Smooth muscle cell of the brain vasculature (primary cell): Measurements from ENCODE around the gene SLC11A1.

Experiments used
- DNase-seq: peaks from one replicate; pipeline ENCODE4 v3.0.0-alpha.2; 2012; ENCODE audit warnings: low read depth, low spot score

SLC11A1 gene

DNA sequence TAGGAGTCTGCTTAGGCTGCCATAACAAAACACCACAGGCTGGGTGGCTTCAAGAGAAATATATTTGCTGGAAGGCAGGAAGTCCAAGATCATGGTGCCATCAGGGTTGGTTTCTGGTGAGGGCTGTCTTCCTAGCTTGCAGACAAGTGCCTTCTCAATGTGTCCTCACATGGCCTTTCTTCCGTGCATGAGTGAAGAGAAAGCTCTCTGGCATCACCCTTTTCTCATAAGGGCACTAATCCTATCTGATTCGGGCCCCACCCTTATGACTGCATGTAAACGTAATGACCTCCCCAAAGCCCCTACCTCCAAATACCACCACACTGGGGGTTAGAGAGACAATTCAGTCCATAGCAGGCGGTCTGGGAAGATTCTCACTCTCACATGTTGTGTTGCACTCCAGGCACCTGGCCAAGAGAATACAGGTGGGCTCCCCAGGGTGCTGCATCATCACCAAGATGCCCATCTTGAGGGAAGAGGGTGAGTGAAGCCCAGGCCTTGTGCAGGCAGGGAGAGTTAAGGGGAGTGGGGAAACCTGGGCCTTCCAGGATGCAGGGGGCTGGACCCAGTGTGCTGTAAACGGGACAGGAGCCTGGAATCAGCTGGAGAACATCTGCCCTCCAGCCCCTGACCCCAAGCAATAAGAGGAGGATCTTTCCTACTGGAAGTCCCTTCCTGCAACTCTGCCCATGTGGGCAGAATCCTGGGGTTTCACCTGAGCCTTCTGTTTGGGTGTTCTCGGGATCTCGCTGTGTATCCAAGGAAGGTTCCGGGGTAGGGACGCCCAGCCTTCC lies 15.3 kb upstream of the SLC11A1 start:
- no peak for DNase-seq

DNA sequence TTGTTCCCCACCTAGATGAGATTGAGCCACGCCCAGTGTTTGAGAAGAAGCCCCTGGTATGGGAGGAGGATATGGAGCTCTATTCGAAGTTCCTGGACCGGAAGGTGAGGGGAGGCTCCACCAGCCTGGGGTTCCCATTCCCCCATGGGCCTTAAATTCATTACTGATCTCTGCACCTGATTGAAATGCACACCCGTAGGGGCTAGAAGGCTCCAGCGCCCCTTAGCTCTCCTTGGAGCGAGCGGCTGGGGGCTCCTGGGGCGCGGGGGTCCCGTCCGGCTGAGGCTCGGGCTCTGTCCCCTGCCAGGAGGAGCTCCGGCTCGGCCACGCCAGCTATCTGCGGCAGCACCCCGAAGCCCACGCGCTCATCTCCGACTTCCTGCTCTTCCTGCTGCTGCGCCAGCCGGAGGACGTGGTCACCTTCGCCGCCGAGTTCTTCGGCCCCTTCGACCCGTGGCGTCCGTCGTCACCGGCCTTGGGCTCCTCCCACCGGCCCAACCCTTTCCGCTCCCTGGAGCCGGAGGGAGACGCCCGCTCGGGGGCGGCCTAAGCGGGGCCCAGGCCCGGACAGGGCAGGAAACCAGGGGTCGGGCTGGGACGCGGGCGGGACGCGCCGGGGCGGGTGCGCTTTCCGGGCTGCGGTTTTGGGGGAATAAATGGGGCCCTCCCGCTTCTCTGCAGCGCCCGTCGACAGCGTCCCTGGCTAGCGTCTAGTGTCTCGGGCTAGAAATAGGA lies 14.5 kb upstream of the SLC11A1 start:
- no peak for DNase-seq

DNA sequence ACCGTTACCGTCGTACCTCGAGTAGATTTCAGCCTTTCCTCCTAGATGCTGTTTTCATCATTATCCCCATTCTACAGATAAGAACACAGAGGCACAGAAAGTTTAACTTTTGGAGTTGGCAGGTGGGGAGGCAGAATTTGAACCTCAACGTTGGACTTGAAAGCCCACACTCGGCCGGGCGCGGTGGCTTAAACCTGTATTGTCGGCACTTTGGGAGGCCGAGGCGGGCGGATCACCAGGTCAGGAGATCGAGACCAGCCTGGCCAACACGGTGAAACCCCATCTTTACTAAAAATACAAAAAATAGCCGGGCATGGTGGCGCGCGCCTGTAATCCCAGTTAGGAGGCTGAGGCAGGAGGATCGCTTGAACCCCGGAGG lies 13.9 kb upstream of the SLC11A1 start:
- no peak for DNase-seq

DNA sequence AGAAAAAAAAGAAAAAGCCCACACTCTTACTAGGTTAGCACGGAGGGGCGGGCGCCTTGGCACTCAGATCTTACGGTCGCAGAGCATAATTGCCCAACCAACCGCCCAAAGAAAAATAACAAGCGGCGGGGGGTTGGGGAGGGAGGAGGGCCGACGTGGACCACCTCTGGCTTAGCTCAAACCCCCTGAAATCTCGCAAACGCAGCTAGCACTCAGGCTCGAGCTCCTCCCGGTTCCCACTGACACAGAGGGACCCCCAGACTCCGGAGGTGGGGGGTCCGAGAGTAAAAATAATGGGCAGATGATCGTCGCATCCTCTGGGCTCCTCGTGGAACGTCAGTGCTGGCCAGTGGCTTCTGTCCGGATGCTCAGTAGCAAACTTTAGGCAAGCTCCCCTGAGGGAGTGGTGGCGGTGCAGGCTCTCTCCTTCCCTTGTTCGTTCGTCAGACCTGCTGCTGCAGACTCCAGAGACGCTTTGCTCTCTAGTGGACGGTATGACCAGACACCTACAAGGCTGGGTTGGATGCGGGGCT lies 13.4 kb upstream of the SLC11A1 start:
- DNase-seq = no peak

DNA sequence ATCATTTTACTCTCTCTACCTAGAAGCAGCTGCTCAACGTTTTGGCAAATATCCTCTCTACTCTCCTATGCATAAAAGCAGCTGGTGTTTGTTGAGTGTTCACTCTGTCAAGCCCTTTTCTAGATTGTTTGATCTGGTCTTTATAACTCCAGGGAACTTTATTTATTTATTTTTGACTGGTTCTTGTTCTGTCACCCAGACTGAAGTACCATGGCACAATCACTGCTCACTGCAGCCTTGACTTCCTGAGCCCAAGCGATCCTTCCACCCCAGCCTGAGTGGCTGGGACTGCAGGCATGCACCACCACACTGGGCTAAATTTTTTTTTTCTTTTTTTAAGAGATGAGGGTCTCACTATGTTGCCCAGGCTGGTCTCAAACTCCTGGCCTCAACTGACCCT lies 12.7 kb upstream of the SLC11A1 start:
- no peak for DNase-seq

DNA sequence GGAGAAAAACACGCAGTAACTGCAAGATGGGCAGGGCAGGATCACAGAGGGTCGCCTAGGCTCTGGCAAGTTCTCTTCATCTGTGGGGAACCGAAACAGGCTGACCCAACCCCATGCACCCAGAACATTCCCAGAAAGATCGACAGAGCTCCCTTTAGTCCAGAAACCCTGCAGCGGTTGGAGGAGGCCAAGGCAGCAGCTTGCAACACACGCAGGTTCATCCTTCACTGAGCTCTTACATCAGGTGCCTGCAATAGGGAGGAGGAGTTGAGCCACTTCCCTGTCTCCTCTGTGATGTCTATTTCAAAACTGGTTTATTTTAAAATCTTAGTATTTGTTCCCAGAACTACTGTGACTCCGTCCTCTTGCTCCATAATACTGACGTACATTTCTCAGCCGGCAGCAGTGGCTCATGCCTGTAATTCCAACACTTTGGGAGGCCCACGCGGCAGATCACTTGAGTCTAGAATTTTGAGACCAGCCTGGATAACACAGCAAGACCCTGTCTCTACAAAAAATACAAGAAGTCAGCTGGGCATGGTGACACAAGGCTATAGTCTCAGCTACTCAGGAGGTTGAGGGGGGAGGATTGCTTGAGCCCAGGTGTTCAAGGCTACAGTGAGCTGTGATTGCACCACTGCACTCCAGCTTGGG lies 11.5 kb upstream of the SLC11A1 start:
- DNase-seq = no peak

DNA sequence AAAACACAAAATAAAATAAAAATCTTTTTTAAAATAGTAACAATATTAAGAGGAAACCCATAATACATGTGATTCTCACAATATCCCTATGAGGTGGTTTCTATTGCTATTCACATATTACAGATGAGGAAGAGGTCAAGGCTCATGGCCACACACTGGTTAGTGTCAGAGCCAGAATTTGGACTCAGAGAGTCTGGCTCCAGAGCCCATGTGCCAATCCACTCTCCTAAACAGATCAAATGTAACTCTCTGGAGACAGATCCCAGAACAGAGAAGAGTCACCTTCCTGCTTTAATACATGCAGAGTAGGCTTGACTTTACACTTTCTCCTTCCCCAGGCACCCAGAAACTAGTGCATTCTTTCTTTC lies 10.1 kb upstream of the SLC11A1 start:
- DNase-seq = no peak

DNA sequence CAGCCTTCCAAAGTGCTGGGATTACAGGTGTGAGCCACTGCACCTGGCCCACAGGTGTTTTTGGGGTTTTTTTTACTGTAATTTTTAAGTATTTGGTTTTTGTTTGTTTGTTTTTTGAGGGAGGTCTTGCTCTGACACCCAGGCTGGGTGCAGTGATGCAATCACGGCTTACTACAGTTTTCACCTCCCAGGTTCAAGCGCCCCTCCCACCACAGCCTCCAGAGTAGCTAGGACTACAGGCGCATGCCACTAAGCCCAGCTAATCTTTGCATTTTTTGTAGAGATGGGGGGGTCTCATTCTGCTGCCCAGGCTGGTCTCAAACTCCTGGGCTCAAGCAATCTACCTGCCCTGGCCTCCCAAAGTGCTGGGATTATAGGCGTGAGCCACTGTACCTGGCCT lies 7.3 kb upstream of the SLC11A1 start:
- no peak for DNase-seq

DNA sequence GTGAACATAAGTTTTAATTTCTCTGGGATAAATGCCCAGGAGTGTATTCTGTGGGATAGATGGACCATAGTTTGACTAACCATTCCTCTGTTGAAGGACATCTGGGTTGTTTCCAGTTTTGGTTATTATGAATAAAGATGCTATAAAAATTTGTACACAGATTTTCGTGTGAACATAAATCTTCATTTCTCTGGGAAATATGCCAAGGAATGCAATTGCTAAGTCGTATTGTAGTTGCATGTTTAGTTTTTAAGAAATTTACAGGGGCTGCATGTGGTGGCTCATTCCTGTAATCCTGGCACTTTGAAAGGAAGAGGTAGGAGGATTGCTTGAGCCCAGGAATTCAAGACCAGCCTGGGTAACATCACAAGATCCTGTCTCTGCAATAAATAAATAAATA lies 6.9 kb upstream of the SLC11A1 start:
- DNase-seq = no peak

DNA sequence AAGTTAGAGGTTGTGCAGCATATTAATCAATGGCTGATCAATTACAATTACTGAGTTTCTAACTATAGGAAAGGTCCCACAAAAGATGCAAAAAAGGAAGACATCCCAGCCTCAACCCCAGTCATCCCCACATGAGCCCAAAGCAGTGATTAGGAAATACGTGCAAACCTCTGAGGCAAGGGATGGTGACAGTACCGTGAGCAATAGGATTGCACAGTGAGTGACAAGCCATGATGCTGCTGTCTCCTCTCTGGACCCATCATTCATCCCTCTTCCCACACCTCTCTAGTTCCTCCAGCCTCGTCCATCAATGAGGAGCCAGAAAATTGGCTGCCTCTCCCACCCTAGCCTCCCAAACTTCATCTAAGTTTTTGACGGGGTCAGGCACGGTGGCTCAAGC lies 4.0 kb upstream of the SLC11A1 start:
- DNase-seq = no peak

DNA sequence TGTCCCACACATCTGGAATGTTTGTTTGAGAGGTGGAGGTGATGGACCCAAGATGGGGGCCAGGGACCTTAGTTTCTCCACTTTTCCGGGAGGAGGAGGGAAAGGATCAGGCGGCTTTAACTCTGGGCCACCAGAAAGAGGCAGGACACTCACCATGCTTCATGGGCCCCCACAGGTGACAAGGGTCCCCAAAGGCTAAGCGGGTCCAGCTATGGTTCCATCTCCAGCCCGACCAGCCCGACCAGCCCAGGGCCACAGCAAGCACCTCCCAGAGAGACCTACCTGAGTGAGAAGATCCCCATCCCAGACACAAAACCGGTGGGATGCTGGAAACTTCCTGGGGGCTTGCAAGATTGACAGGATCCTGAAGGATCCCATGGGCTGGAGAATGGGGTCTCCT lies 712 bp downstream of the SLC11A1 start:
- no peak for DNase-seq

DNA sequence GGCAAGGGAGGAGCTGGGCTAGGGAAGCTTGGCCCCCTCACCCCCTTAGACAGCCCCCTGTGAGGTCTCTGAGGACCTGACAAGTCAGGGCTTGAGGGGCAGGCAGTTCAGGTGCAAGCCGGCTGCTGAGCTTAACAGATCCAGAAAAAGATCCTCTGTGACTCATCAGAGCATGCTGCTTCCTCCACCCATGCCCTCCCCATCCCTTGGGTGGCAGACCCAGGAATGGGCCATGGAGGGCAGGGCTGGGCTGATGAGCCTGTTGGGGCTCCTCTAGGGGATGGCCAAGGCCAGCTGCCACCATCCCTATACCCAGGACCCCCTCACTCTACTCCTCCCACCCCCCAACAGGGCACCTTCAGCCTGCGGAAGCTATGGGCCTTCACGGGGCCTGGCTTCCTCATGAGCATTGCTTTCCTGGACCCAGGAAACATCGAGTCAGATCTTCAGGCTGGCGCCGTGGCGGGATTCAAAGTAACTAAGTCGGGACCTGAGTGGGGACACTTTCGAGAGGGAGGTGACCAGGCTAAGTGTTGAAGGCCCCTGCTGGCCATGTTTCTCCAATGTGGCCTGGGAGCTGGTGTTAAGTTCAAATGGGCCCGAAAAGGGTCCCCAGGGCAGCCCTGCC lies 1.9 kb downstream of the SLC11A1 start:
- DNase-seq = no peak

DNA sequence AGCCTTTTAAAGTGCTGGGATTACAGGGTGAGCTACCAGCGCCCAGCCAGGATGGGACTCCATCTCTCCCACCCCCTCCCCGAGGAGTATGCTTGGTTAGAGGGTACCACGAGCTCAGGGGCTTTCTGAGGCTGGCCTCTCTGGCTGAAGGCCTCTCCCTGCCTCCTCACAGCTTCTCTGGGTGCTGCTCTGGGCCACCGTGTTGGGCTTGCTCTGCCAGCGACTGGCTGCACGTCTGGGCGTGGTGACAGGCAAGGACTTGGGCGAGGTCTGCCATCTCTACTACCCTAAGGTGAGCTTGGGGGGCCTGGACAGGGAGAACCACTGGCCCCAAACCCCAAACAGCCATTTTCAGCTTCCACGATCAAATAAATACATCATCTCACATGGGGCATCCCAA lies 2.9 kb downstream of the SLC11A1 start:
- DNase-seq = no peak

DNA sequence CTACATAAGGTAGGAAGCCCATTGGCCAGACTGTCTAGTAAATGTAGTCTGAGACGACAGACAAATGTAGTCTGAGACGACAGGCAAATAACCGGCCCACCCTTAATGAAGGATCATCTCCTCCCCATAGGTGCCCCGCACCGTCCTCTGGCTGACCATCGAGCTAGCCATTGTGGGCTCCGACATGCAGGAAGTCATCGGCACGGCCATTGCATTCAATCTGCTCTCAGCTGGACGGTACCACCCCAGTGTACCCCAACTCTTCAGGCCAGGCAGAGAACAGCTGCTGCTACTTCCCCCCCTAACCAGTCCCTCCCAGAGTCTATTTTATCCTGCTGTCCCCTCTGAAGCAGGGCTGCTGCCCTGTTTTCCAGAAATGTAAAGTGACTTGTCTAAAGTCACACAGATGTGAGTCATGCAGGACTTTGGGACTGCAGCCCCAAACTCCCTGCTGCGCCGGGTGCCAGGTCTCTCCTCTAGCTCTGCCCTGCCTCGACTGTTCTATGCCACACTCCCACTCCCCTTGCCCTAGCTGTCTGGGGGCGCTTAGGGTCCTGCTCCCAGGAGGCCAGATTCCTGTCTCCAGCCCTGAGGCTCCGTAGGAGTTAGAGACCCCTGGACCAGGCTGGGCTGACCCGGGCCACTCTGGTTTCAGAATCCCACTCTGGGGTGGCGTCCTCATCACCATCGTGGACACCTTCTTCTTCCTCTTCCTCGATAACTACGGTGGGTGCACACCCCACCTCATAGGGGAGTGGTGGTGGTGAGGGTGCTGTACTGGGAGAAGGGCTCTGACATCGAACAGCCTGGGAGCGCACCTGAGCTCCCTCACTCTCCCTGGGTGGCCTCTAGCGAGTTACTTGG lies 4.7 kb downstream of the SLC11A1 start:
- no peak for DNase-seq

DNA sequence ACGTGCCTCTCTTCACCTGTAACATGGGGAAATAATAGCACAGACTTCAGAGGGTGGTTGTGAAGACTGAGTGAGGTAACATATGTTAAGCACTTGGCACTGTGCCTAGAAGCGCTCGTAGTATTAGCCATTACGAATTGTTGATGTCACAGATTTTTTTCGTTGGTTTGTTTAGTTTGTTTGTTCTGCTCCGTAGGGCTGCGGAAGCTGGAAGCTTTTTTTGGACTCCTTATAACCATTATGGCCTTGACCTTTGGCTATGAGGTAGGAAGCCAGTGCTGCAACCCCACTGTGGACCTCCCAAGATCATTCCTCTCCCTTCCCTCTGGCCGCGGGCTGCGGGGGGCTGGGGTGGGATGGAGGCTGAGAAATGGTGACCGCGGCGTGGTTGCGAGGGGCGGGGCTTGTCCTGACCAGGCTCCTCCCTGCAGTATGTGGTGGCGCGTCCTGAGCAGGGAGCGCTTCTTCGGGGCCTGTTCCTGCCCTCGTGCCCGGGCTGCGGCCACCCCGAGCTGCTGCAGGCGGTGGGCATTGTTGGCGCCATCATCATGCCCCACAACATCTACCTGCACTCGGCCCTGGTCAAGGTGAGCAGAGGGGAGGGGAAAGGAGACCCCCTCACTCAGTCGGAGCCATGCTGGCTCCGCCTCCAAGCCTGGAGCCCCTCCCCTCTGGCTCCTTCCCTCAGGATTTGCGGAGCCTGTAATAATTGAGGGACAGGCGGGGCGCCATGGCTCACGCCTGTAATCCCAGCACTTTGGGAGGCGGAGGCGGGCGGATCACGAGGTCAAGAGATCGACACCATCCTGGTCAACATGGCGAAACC lies 5.5 kb downstream of the SLC11A1 start:
- peak; percentile 54 for DNase-seq

DNA sequence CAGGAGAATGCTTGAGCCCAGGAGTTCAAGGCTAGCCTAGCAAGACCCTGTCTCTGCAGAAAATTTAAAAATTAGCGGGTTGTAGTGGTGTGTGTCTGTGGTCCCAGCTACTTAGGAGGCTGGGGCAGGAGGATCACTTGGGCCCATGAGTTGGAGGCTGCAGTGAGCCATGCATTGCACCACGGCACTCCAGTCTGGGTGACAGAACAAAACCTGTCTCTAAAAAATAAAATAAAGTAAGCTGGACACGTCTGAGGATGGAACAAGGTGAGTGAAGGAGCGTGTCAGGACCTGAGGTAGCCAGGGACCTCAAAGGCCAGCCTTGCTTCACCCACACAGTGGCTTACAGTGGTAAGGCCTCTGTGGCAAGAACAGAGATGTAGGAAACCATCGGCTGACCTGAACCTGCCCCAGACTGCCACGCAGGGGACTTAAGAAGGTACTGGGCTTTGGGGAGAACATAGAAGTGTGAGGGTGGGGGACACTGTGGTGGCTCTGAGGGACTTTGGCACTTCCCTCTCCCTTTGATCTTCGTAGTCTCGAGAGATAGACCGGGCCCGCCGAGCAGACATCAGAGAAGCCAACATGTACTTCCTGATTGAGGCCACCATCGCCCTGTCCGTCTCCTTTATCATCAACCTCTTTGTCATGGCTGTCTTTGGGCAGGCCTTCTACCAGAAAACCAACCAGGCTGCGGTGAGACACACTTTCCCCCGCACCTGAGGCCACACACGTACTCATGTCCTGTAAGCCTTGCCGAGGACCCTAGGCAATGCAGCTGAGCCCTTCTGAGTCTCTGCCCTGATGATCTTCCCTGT lies 7.5 kb downstream of the SLC11A1 start:
- no peak for DNase-seq

DNA sequence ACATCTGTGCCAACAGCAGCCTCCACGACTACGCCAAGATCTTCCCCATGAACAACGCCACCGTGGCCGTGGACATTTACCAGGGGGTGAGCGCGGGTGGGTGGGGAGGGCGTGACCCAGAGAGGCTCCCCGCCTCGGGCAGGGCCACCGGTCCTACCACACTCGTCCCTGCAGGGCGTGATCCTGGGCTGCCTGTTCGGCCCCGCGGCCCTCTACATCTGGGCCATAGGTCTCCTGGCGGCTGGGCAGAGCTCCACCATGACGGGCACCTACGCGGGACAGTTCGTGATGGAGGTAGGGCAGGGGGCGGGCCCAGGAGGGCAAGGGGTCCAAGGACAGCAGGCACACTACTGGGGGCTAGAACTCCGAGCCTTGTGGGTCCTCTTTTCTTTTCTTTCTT lies 9.1 kb downstream of the SLC11A1 start:
- DNase-seq = no peak

DNA sequence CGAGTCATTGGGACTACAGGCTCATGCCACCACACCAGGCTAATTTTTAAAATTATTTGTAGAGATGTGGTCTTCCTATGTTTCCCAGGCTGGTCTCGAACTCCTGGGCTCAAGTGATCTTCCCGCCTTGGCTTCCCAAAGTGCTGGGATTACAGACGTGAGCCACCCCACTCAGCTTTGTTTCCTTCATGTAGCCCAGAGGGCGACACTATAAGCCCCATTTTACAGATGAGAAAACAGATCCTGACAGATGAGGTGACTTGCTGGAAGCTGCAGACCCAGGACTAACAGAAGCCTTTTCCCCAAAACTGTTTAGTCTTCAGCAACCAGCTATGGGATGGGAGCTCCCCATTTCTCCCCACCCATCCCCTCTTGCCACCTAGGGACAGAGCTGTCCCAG lies 10.4 kb downstream of the SLC11A1 start:
- no peak for DNase-seq

DNA sequence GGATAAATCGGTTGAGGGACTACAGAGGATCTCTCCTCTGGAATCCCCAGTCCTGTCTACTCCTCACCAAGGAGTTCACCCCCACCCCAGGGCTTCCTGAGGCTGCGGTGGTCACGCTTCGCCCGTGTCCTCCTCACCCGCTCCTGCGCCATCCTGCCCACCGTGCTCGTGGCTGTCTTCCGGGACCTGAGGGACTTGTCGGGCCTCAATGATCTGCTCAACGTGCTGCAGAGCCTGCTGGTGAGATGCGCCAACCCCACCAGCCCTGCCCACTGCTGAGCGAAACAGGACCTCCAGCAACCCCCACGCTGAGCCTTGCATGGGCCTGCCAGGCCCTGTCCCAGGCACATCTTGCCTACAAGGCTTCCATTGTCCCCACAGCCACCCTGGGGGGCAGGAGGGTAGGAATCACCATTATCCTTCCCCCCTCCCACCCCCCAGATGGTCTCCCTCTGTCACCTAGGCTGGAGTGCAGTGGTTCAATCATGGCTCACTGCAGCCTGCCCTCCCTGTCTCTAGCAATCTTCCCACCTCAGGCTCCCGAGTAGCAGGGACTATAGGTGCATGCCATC lies 10.9 kb downstream of the SLC11A1 start:
- DNase-seq = no peak
